GM21825 (cell line): Measurements from ENCODE around the gene CD244.
"Not testable (repeated sequence)": the region's sequence is repeated elsewhere in the genome, so short reads cannot be mapped to it uniquely, and the experiment has no call there.

Experiments used
- ATAC-seq: cut with Tn5 transposase; IDR thresholded peaks from one replicate; pipeline ENCODE4 v1.9.1; 2021; ENCODE audit warnings: mild to moderate bottlenecking, moderate library complexity; ENCODE audit not compliant: unreplicated experiment

The CD244 gene

GRCh38 chr1:160782988-160783765, 79.5 kb downstream of the CD244 start:
- ATAC-seq: not testable (repeated sequence)

GRCh38 chr1:160781914-160782689, 80.6 kb downstream of the CD244 start:
- ATAC-seq: peak; percentile 85

GRCh38 chr1:160781186-160781766, 81.4 kb downstream of the CD244 start:
- ATAC-seq: no peak

- ATAC-seq: no peak
Observed at GRCh38 chr1:160780398-160780755, 82.3 kb downstream of the CD244 start.
